Kidney epithelial cell (primary cell): ENCODE results near the gene UQCC2. TPM values are rescaled to one million over a fixed set of nuclear protein-coding genes. Genes with fewer than 3 reads are reported as not detected.

ENCODE experiments used
- DNase-seq: peaks from one replicate; pipeline ENCODE4 v3.0.0-alpha.2; 2010; ENCODE audit warnings: low read depth
- H3K27me3 ChIP-seq: 2 replicates; pipeline ENCODE4 v1.6.0; 2011; ENCODE audit warnings: low read length; ENCODE audit not compliant: control insufficient read depth, insufficient read depth
- H3K36me3 ChIP-seq: 2 replicates; pipeline ENCODE4 v1.5.1; 2011; ENCODE audit warnings: low read length; ENCODE audit not compliant: control insufficient read depth, insufficient read depth
- H3K4me3 ChIP-seq: 2 replicates; pipeline ENCODE4 v1.5.1; 2011; ENCODE audit warnings: low read depth, mild to moderate bottlenecking, control low read depth, low read length
- total RNA-seq: library from RNA; depleted of rRNA; stranded (reverse); fragments of >200 nt; gene quantifications from 2 replicates; pipeline ENCODE4 v1.2.3, GENCODE V29; 2015
- TF ChIP-seq, protein P1 (sequence below): IDR thresholded peaks from 2 replicates; pipeline ENCODE4 v1.5.1; 2011; ENCODE audit warnings: mild to moderate bottlenecking, moderate library complexity, low read length, control low read depth, inconsistent platforms; ENCODE audit not compliant: insufficient read depth, poor library complexity, severe bottlenecking

The UQCC2 gene
- total RNA-seq, 1 donor from 2014 or later, result 38.4 TPM

DNA sequence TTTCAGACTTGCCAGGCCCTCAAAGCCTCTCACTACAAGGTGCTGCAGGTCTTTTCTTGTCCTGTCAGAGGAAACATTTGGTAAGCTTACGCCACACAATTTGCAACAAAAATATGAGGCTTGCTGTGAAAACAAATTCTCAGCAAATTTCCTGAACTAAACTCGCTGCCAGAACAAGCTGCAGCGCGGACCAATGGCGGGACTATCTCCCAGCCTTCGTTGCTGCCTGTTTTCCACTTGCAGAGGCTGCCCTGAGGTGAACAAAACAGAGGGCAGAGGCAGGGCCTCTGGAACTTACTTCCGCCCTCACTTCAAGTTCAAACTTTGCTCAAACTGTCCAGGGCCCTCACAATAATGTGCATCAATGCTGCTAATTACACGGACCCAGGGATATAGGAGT lies 12.4 kb downstream of the UQCC2 start:
- Histone ChIP-seq H3K4me3 (no peak overlapping the region), H3K27me3 (no peaks in the 10 kb centered on the region), H3K36me3 (peaks cover 12% of the 10 kb centered on the region)
- TF ChIP-seq, protein P1, sequence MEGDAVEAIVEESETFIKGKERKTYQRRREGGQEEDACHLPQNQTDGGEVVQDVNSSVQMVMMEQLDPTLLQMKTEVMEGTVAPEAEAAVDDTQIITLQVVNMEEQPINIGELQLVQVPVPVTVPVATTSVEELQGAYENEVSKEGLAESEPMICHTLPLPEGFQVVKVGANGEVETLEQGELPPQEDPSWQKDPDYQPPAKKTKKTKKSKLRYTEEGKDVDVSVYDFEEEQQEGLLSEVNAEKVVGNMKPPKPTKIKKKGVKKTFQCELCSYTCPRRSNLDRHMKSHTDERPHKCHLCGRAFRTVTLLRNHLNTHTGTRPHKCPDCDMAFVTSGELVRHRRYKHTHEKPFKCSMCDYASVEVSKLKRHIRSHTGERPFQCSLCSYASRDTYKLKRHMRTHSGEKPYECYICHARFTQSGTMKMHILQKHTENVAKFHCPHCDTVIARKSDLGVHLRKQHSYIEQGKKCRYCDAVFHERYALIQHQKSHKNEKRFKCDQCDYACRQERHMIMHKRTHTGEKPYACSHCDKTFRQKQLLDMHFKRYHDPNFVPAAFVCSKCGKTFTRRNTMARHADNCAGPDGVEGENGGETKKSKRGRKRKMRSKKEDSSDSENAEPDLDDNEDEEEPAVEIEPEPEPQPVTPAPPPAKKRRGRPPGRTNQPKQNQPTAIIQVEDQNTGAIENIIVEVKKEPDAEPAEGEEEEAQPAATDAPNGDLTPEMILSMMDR, result no peak
- no peak for DNase-seq

DNA sequence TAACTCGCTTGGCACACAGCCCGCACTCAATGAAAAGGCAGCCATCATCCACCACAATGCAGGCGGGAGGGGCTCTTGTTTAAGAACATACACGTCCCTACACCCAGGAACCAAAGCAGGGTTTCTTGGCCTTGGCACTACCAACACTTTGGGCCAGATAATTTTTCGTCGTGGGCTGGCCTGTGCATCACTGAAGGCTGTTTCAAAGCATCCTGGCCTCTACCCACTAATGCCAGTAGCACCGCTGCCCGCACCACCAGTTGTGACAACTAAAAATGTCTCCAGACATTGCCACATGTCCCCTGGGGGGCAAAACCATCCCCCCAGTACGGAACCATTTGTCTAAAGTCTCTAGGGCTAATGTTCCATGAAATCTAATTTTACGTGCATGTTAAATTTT lies 13.0 kb downstream of the UQCC2 start:
- TF ChIP-seq, protein P1, result no peak
- Histone ChIP-seq H3K27me3 (no peaks in the 10 kb centered on the region), H3K36me3 (peaks cover 13% of the 10 kb centered on the region), H3K4me3 (no peak overlapping the region)
- DNase-seq, result no peak

DNA sequence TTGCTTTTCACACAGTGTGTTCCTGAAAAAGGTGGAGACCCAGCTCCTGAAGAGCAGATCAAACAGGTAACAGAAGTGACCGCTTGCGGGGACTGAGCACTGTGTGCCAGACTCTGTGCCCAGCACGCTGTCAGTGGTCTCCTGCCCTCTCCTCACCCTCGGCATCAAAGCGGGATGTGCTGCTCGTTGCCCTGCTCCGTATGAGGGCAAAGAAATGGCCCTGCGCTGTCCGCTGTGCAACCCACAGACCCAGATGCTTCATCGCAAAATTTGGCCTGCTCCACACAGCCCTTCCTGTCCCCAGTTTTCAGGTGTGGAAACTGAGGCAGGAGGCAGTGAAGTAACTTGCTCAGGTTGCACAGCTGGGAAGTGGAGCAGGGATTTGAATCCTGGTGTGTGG lies 13.7 kb downstream of the UQCC2 start:
- Histone ChIP-seq H3K4me3 (no peak overlapping the region), H3K27me3 (no peaks in the 10 kb centered on the region), H3K36me3 (peaks cover 14% of the 10 kb centered on the region)
- no peak for DNase-seq
- TF ChIP-seq, protein P1, result no peak

DNA sequence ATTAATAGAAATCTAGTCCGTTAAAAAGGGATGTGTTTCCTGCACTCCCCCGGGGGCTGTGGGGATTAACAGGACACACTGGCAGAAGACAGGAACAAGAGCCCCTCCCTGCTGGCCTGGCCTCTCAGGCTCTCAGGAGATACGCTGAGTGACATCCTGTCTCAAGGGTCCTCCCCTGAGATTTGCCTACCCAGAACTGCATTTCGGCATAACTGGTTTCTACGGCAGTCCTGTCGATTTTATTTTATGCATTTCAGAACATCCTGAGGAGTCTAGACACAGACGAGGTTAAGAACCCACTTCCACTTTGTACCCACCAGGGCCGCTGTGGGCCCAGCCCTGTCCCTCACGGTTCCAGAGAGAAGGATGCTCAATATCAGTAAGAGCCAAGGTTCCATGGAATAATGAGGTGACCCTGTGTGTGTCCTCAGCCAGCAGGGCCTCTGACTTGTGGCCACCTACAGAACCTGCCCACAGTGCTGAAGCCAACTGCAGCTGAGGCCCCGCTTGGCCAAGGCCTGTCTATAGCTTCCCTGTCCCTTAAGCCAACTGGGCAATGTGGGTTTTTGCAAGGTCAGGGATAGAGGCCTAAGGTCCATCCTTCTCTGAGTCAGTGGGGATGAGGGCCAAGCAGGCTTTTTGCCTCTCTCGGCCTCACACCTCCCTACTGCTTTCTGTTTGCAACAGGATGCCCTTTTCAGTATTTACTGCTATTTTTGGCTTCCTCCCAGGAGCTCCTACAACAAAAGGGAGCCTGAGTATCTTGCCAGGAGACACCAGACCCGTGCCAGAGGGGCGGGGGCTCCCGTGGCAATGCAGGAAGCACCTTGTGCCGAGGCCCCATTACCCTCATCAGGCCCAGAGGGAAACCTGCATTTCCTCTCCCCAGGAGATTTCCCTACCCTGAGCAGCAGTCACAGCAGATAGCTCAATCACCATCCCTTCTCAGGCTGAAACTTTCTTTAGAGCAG lies 14.7 kb downstream of the UQCC2 start:
- no peak for DNase-seq
- Histone ChIP-seq H3K27me3 (no peaks in the 10 kb centered on the region), H3K36me3 (peaks cover 17% of the 10 kb centered on the region), H3K4me3 (no peak overlapping the region)
- TF ChIP-seq, protein P1, result no peak

DNA sequence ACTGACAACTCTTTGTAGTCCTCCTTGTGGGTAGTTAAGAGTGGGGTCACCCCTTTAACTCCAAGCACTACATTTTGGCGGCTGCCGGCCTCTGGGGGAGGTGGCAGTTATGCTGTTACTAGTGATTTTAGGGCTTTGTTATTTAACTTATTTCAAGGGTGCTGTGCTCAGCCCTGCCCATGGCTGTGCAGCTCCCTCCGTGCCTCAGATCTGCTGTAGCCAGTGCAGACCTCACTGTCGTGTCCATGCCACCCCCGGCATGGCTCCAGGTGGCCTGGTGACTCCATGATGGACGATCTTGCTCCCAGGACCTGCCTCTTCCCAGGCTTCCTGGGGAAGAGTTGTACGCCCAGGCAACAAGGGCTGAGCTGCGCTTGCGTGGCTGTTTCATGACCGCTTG lies 15.4 kb downstream of the UQCC2 start:
- Histone ChIP-seq H3K36me3 (peaks cover 18% of the 10 kb centered on the region), H3K4me3 (no peak overlapping the region), H3K27me3 (no peaks in the 10 kb centered on the region)
- TF ChIP-seq, protein P1, result no peak
- no peak for DNase-seq

DNA sequence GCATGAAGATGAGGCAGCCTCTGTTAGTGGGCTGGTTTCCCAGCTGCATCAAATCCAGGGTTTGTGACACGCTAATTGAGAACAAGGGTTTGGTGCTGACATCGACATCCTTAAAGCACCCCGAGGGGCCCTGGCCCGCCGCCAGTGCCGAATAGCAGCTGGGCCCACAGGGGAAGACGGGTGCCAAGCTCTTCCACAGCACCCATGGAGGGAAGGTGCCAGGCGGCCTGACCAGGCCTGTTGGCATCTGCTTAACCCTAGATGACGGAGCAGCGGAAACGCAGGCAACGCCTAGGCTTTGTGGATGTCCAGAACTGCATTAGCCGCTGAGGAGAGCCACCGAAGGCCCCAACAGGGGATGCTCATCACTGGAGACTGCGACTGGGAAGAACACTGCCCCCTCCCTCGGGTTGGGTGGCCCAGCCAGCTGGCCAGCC lies 16.0 kb downstream of the UQCC2 start:
- Histone ChIP-seq H3K36me3 (peaks cover 18% of the 10 kb centered on the region), H3K4me3 (no peak overlapping the region), H3K27me3 (no peaks in the 10 kb centered on the region)
- TF ChIP-seq, protein P1, result no peak
- DNase-seq, result no peak
